Smooth muscle cell (in vitro differentiated cells): ENCODE measurements around the gene MCCC2. TPM values are rescaled to one million over a fixed set of nuclear protein-coding genes. Genes with fewer than 3 reads are reported as not detected.
"Not testable (repeated sequence)": the region's sequence is repeated elsewhere in the genome, so short reads cannot be mapped to it uniquely, and the experiment has no call there.

ENCODE experiments used
- DNase-seq: peaks from one replicate; lab custom pipeline; 2025; ENCODE audit not compliant: unreplicated experiment; lab: John Stamatoyannopoulos, UW
- H2AFZ ChIP-seq: fragments of 200-600 bp; sonication (generic); 2 replicates; pipeline ENCODE4 v1.6.0; 2016; ENCODE audit warnings: antibody characterized with exemption, low read depth, mild to moderate bottlenecking
- H3F3A ChIP-seq: fragments of 200-600 bp; sonication (generic); 2 replicates; pipeline ENCODE4 v1.6.0; 2017; ENCODE audit warnings: antibody characterized with exemption, low read depth
- H3K27ac ChIP-seq: fragments of 200-600 bp; sonication (generic); 2 replicates; pipeline ENCODE4 v1.5.1; 2016; ENCODE audit warnings: low read depth, mild to moderate bottlenecking
- H3K27me3 ChIP-seq: fragments of 200-600 bp; sonication (generic); 2 replicates; pipeline ENCODE4 v1.6.1; 2016; ENCODE audit warnings: low read depth, mild to moderate bottlenecking
- H3K36me3 ChIP-seq: fragments of 200-600 bp; sonication (generic); 2 replicates; pipeline ENCODE4 v1.5.1; 2016; ENCODE audit warnings: low read depth
- H3K4me1 ChIP-seq: fragments of 200-600 bp; sonication (generic); 2 replicates; pipeline ENCODE4 v1.5.1; 2016; ENCODE audit warnings: low read depth
- H3K4me2 ChIP-seq: fragments of 200-600 bp; sonication (generic); 2 replicates; pipeline ENCODE4 v1.6.0; 2016; ENCODE audit warnings: mild to moderate bottlenecking
- H3K4me3 ChIP-seq: fragments of 200-600 bp; sonication (generic); 2 replicates; pipeline ENCODE4 v1.5.1; 2016; ENCODE audit warnings: mild to moderate bottlenecking
- H3K79me2 ChIP-seq: fragments of 200-600 bp; sonication (generic); 2 replicates; pipeline ENCODE4 v1.6.0; 2016; ENCODE audit warnings: low read depth, mild to moderate bottlenecking
- H3K9ac ChIP-seq: fragments of 200-600 bp; sonication (generic); 2 replicates; pipeline ENCODE4 v1.6.0; 2016; ENCODE audit warnings: low read depth
- H3K9me3 ChIP-seq: fragments of 200-600 bp; sonication (generic); replicated peaks from 2 replicates; pipeline ENCODE4 v1.5.1; 2016; ENCODE audit warnings: low read depth
- H4K20me1 ChIP-seq: fragments of 200-600 bp; sonication (generic); 2 replicates; pipeline ENCODE4 v1.6.0; 2016; ENCODE audit warnings: low read depth
- CTCF ChIP-seq: fragments of 200-600 bp; sonication (generic); IDR thresholded peaks from 2 replicates; pipeline ENCODE4 v1.5.1; 2017; ENCODE audit warnings: borderline replicate concordance, mild to moderate bottlenecking, antibody characterized with exemption; ENCODE audit not compliant: insufficient read depth, poor library complexity, severe bottlenecking
- WGBS: methylation state at CpG from one replicate; pipeline ENCODE4 v1.1.7; 2016; ENCODE audit warnings: low lambda C conversion rate; 5-methylcytosine and 5-hydroxymethylcytosine counted together
- polyA plus RNA-seq: library from polyadenylated mRNA; unstranded; fragments of >200 nt; fragmentation: Nextera tagmentation; extraction: Ambion mirVana; gene quantifications from 2 replicates; pipeline ENCODE4 v1.2.1, GENCODE V29; 2016
- total RNA-seq: library from RNA; depleted of rRNA; stranded (reverse); fragments of >200 nt; gene quantifications from 2 replicates; pipeline ENCODE4 v1.2.3, GENCODE V29; 2014

The MCCC2 gene
- total and polyA plus RNA-seq, 2 experiments from 2014 or later: 5.5 to 9.7 TPM

- Histone ChIP-seq H3K4me1 (no peaks in the 10 kb centered on the region), H3K9ac (no peak overlapping the region), H3K4me2 (no peak overlapping the region), H3K79me2 (no peaks in the 10 kb centered on the region), H3K4me3 (no peak overlapping the region), H3K36me3 (no peaks in the 10 kb centered on the region), H3K9me3 (no peaks in the 10 kb centered on the region), H3F3A (no peaks in the 10 kb centered on the region), H3K27me3 (no peaks in the 10 kb centered on the region), H2AFZ (no peak overlapping the region), H4K20me1 (no peaks in the 10 kb centered on the region), H3K27ac (no peak overlapping the region)
- TF ChIP-seq CTCF: peak; percentile 18
- DNase-seq: no peak
- 88% methylated on average over 3 of the region's 3 CpGs for WGBS
Measured at GRCh38 chr5:71658916-71659662, 71.9 kb downstream of the MCCC2 start.

GRCh38 chr5:71662381-71662780 is 75.2 kb downstream of the MCCC2 start:
- H3K9ac ChIP-seq: no peak overlapping the region
- H3K4me2 ChIP-seq: no peak overlapping the region
- no peak overlapping the region for H3K4me3 ChIP-seq
- no peaks in the 10 kb centered on the region for H3K4me1 ChIP-seq
- no peak for DNase-seq
- no peaks in the 10 kb centered on the region for H3K27me3 ChIP-seq
- WGBS: 94% methylated on average over 11 of the region's 11 CpGs
- H2AFZ ChIP-seq: no peak overlapping the region
- no peaks in the 10 kb centered on the region for H3K36me3 ChIP-seq
- no peak overlapping the region for H3K27ac ChIP-seq
- no peak for TF ChIP-seq CTCF
- H3F3A ChIP-seq: no peaks in the 10 kb centered on the region
- H4K20me1 ChIP-seq: no peaks in the 10 kb centered on the region
- no peaks in the 10 kb centered on the region for H3K9me3 ChIP-seq
- H3K79me2 ChIP-seq: no peaks in the 10 kb centered on the region

- H3K4me2 ChIP-seq: no peak overlapping the region
- TF ChIP-seq CTCF: no peak
- no peaks in the 10 kb centered on the region for H3K36me3 ChIP-seq
- no peak overlapping the region for H3K9ac ChIP-seq
- H4K20me1 ChIP-seq: no peaks in the 10 kb centered on the region
- WGBS: 89% methylated on average over 6 of the region's 6 CpGs
- no peaks in the 10 kb centered on the region for H3F3A ChIP-seq
- no peaks in the 10 kb centered on the region for H3K4me1 ChIP-seq
- H3K27me3 ChIP-seq: no peaks in the 10 kb centered on the region
- no peak overlapping the region for H2AFZ ChIP-seq
- H3K27ac ChIP-seq: no peak overlapping the region
- DNase-seq: no peak
- H3K4me3 ChIP-seq: no peak overlapping the region
- H3K79me2 ChIP-seq: no peaks in the 10 kb centered on the region
- no peaks in the 10 kb centered on the region for H3K9me3 ChIP-seq
Measured at GRCh38 chr5:71663191-71663969, 76.2 kb downstream of the MCCC2 start.

GRCh38 chr5:71664615-71665014 is 77.5 kb downstream of the MCCC2 start:
- not testable (repeated sequence) for H3K4me1 ChIP-seq, H4K20me1 ChIP-seq, H3K27me3 ChIP-seq, H3F3A ChIP-seq, H3K36me3 ChIP-seq, H3K79me2 ChIP-seq, H3K4me2 ChIP-seq, H3K4me3 ChIP-seq, H2AFZ ChIP-seq, H3K27ac ChIP-seq, H3K9me3 ChIP-seq, H3K9ac ChIP-seq, DNase-seq
- 97% methylated on average over 3 of the region's 3 CpGs for WGBS
